GM18907 (cell line): Measurements from ENCODE around the gene TEF.

Experiments used
- ATAC-seq: cut with Tn5 transposase; IDR thresholded peaks from one replicate; pipeline ENCODE4 v1.9.1; 2021; ENCODE audit warnings: mild to moderate bottlenecking, moderate library complexity; ENCODE audit not compliant: unreplicated experiment

The TEF gene

DNA sequence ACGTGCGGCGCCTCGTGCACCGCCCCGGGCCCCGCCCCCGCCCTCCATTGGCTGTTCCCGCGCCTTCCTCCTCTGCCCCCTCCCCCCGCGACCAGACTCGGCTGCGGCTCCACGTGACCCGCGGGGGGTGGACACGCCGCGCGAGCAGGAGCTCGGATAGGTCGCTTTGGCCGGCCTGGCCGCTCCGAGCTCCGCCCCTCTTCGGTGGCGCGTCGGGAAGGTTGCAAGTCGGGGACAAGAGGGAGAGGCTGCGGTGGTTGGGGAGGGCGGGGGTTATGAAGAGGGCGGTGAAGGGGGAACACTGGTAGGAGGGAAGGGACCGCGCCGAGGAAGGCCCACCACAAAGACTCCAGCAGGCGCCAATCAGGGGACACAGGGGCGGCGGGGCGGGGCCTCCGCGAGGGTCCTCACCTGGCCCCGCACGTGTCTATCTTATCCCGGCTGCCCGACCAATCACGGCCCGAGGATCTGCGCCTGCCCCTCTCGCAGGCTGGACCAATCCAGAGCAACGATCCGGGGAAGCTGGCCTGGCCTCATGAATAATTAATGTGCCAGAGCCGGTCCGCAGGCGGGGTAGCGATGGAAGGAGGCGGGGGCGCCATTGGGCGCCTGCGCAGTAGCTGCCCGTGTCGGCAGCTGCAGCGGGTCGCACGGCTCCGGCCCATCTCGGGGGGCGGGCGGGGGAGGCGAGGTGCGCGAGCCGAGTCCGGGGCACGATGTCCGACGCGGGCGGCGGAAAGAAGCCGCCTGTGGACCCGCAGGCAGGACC lies at the start of gene TEF:
TSS of gene TEF (plus strand) at position 614 of the 769 bp plus-strand sequence. CDS start at position 717, 103 bp downstream.
- peak; percentile 87 for ATAC-seq

DNA sequence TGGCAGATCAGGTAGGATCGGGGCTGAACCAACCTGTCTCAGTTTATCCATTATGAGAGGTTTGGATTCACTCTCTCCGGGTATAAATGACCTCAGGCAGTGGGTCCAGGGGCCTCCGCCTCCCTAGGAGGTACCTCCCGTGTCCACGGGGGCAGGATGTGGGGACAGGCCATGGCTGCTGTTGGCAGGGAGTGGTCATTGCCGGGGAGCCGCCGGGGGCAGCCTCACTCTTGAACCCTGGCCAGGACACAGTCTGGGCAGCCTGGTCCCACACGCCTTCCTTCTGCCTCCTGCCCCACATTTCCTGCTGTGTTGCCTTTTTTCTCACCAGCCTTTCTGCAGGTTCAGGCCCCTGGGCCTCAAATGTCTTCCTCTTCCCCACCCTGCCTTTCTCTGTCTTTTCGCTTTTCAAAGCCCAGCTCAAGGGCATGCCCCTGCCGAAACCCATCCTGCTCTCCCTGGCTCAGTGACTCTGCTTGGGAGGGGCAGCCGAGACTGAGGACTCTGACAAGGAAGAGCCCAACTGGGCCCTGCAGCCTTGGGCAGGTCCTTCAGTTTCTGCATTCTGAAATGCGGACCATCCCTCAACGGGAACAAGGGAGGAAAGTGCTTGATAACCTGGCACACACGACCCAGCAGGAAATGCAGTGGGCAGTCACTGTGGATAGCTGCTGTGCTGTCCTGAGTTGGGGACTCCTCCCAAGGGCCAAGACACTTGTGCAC lies 49.4 kb upstream of the TEF start:
- ATAC-seq = no peak

- no peak for ATAC-seq
These were observed 47.9 kb upstream of the TEF start for GRCh38 chr22:41333806-41334205.

DNA sequence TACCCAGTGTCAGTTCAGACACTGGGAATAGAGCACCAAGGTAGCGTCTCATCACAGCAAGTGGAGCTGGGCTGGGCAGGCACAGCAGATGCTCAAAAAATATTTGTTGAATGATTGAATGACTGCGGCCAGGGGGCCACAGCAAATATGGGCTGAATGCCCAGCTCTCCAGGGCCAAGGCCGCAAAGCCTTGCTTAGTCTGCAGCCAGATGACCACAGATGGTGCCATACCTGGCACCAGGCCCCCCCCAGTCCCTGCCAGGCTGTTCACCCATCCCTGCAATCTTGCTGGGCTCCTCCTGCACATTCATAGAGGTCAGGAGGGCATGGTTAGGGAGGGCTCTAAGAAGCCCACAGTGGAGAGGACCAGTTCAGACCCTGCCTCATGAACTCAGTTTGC lies 47.5 kb upstream of the TEF start:
- no peak for ATAC-seq

- ATAC-seq = no peak
These were observed 46.6 kb upstream of the TEF start for GRCh38 chr22:41334951-41335635.

- ATAC-seq = no peak
These were observed 43.0 kb upstream of the TEF start for GRCh38 chr22:41338614-41339212.

- no peak for ATAC-seq
These were observed 41.9 kb upstream of the TEF start for GRCh38 chr22:41339823-41340222.

DNA sequence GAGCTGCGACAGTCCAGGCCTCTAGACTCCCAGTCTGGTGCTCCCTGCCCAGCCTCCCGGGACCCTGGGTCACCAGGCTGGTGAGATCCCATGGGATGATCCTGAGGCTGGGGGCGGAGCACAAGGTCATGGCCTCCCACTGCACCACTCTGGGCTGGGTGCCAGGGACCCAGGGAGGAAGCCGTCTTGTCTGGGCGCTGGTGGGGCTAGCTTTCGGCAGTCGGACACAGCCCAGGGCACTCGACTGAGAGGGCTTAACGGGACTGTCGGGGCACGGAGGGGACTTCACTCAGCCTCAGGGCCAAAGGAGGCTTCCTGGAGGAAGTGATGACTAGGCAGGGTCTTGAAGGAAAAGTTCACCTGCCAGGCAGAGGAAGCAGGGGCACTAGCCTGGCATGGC lies 41.4 kb upstream of the TEF start:
- ATAC-seq = no peak

DNA sequence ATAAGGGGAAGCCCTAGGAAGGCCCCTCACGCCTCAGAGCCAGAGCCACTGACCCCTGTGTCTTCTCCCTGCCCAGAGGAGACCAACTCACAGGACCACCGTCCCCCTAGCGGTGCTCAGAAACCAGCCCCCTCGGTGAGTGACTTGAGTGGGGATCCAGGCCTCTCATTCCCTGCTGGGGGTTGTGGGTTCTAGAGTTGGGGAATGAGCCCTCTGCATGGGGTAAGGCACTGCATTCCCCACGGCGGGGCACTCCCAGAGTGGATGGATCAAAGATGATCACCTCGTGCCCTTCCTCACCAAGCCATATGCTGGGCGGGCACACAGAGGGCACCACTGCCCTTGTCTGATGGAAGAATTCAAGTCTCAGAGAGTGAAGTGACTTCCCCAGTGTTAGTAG lies 40.7 kb upstream of the TEF start:
- ATAC-seq = no peak

DNA sequence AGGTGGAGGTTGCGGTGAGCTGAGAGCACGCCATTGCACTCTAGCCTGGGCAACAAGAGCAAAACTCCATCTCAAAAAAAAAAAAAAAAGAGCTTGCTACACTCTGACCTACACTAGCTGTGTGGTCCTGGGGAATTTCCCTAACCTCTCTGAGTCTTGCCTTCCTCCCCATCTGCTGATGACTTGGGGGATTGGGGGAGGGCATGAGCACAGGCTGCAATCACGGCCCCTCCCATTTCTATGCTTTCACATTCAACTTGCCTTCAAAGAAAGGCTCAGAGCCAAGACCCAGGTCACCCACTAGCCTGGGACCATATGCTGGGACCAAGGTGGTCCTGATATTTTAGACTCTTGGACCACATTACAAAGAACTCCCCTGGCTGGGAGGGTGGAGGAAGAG lies 39.8 kb upstream of the TEF start:
- ATAC-seq = no peak

DNA sequence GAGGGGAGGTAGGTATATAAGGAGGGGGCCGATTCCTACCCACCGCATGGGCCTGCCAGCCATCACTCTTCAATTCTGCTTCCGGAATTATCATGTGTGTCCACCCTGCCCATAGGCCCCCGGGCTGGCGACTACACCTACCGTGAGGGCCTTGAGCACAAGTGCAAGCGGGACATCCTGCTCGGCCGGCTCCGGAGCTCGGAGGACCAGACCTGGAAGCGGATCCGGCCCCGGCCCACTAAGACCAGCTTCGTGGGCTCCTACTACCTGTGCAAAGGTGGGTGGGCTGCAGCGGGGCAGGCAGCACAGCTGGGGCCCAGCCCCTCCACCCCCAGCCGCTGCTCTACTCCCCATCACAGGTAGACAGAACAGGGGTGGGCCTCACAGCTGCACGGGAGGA lies 38.4 kb upstream of the TEF start:
- no peak for ATAC-seq

- no peak for ATAC-seq
These were observed 38.0 kb upstream of the TEF start for GRCh38 chr22:41343717-41344116.

- ATAC-seq = no peak
These were observed 37.5 kb upstream of the TEF start for GRCh38 chr22:41344189-41344788.

DNA sequence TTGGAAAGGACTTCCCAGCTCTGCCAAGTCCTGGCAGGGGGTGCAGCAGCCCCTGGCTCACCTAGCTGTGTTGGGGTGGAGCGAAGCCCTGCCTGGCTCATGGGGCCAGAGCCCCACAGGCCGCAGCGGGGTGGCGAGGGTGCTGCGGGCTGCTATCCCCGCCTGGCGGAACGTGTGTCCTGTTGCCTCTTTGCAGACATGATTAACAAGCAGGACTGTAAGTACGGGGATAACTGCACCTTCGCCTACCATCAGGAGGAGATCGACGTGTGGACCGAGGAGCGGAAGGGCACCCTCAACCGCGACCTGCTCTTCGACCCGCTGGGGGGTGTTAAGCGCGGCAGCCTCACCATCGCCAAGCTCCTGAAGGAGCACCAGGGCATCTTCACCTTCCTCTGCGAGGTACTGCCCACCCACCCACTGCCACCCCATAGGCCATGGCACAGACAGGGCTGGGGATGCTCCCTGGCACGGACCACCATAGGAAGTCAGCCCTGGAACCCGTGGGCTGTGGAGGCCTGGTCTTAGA lies 35.9 kb upstream of the TEF start:
- ATAC-seq = no peak

DNA sequence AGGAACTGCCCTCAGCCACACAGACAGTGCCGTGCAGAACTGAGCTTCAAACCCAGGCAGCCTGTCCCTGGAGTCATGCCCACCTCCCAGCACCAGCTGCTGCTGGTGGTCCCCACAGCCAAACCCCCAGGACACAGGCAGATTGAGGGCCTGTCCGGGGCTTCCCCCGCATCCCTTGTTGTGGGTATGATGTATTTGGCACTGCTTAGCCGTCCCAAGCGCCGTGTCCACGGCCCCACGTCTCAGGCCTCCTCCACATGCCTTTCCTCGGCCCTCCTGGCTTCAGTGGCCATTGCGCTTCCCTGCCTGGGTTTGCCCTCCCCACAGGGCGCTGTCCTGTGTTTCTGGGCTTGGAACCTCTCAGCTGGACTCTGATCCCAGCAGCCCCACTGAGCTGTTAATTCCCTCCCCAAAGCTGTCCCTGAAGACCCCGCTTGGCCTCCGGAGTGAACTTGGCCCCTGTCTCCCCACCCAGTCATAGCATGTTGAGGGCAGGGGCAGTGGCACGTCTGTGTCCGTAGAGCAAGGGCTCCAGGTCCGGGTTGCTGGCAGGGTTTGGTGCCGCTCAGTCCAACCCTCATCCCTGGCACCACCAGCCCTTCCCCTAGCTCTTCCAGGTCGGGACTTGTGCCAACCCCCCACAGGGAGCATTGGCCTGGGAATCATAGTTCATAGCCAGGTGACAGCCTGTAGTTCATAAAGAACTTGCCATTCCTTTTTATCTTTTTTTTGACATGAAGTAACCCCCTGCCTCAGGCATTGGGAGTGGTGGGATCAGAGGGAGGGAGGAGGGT lies 34.5 kb upstream of the TEF start:
- ATAC-seq = no peak

- ATAC-seq = no peak
These were observed 32.7 kb upstream of the TEF start for GRCh38 chr22:41348964-41349484.

- no peak for ATAC-seq
These were observed 31.7 kb upstream of the TEF start for GRCh38 chr22:41350087-41350486.

DNA sequence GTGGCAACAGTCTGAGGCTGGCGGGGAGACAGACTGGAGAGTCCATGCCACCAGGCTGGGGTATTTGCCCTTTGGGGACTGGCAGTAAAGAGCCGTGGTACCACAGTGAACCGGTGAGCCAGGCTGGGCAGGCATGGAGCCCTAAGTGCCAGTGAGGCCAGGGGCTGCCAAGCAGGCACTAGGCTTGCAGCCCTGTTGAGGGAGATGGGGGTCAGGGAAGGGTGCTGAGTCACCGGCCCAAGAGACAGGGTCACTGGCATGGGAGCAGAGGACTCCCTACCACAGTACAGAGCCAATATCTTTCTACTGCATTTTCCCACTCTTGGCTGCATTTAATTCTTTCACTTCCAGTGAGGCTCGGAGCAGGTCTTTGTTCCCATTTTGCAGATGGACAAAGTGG lies 30.7 kb upstream of the TEF start:
- no peak for ATAC-seq

GRCh38 chr22:41352058-41352457 lies 29.7 kb upstream of the TEF start:
- ATAC-seq = no peak
